Astrocyte (in vitro differentiated cells and primary cell): Measurements from ENCODE around the gene SEMA4D. TPM values are rescaled to one million over a fixed set of nuclear protein-coding genes. Genes with fewer than 3 reads are reported as not detected.

Experiments used
- DNase-seq: peaks from one replicate; pipeline ENCODE4 v3.0.0-alpha.2; 2010; ENCODE audit warnings: low read depth
- FAIRE-seq: peaks from 2 replicates; lab custom pipeline; 2011; peaks lifted over from hg19 to GRCh38; lab: Jason Lieb, UNC
- H2AFZ ChIP-seq: 2 replicates; pipeline ENCODE4 v1.6.0; 2012; ENCODE audit warnings: low read depth, low read length, inconsistent platforms
- H3K27ac ChIP-seq: 2 replicates; pipeline ENCODE4 v1.5.1; 2011; ENCODE audit warnings: low read depth, low read length, inconsistent platforms
- H3K27me3 ChIP-seq: 2 replicates; pipeline ENCODE4 v1.6.0; 2011; ENCODE audit warnings: low read length, inconsistent platforms; ENCODE audit not compliant: insufficient read depth
- H3K36me3 ChIP-seq: 2 replicates; pipeline ENCODE4 v1.5.1; 2011; ENCODE audit warnings: low read length, inconsistent platforms; ENCODE audit not compliant: insufficient read depth
- H3K4me1 ChIP-seq: 2 replicates; pipeline ENCODE4 v1.5.1; 2011; ENCODE audit warnings: low read length, inconsistent platforms; ENCODE audit not compliant: insufficient read depth
- H3K4me2 ChIP-seq: 2 replicates; pipeline ENCODE4 v1.6.0; 2012; ENCODE audit warnings: low read length, inconsistent platforms
- H3K4me3 ChIP-seq: 2 replicates; pipeline ENCODE4 v1.5.1; 2011; ENCODE audit warnings: low read depth, mild to moderate bottlenecking, low read length, inconsistent platforms; ENCODE audit not compliant: insufficient read depth
- H3K79me2 ChIP-seq: 2 replicates; pipeline ENCODE4 v1.6.0; 2012; ENCODE audit warnings: mild to moderate bottlenecking, low read length, inconsistent platforms; ENCODE audit not compliant: insufficient read depth
- H3K9ac ChIP-seq: 2 replicates; pipeline ENCODE4 v1.6.0; 2012; ENCODE audit warnings: mild to moderate bottlenecking, low read length, inconsistent platforms
- H3K9me3 ChIP-seq: 2 replicates; pipeline ENCODE4 v1.5.1; 2012; ENCODE audit warnings: low read depth, mild to moderate bottlenecking, low read length, inconsistent platforms; ENCODE audit not compliant: insufficient read depth
- H4K20me1 ChIP-seq: 2 replicates; pipeline ENCODE4 v1.6.0; 2012; ENCODE audit warnings: low read length, inconsistent platforms; ENCODE audit not compliant: insufficient read depth
- H3K27ac Mint-ChIP-seq: one replicate; pipeline ENCODE4 v1.8.0; 2021; ENCODE audit warnings: mild to moderate bottlenecking, mixed read lengths; ENCODE audit not compliant: unreplicated experiment
- H3K27me3 Mint-ChIP-seq: one replicate; pipeline ENCODE4 v1.8.0; 2021; ENCODE audit warnings: low read depth, mixed read lengths; ENCODE audit not compliant: unreplicated experiment
- H3K36me3 Mint-ChIP-seq: one replicate; pipeline ENCODE4 v1.8.0; 2021; ENCODE audit warnings: low read depth, mixed read lengths; ENCODE audit not compliant: unreplicated experiment
- H3K4me1 Mint-ChIP-seq: one replicate; pipeline ENCODE4 v1.8.0; 2021; ENCODE audit warnings: low read depth, mixed read lengths; ENCODE audit not compliant: unreplicated experiment
- H3K4me3 Mint-ChIP-seq: one replicate; pipeline ENCODE4 v1.8.0; 2021; ENCODE audit warnings: mild to moderate bottlenecking, moderate library complexity, mixed read lengths; ENCODE audit not compliant: unreplicated experiment
- H3K9me3 Mint-ChIP-seq: one replicate; pipeline ENCODE4 v1.8.0; 2021; ENCODE audit warnings: mild to moderate bottlenecking, mixed read lengths; ENCODE audit not compliant: unreplicated experiment
- EZH2 ChIP-seq: IDR thresholded peaks from 2 replicates; pipeline ENCODE4 v1.6.1; 2012; ENCODE audit warnings: mild to moderate bottlenecking, low read length, inconsistent platforms; ENCODE audit not compliant: insufficient read depth
- total RNA-seq: library from RNA; stranded (reverse); gene quantifications from 2 replicates; pipeline ENCODE4 v1.2.1, GENCODE V29; 2021
- TF ChIP-seq, protein P1 (sequence below): IDR thresholded peaks from 2 replicates; pipeline ENCODE4 v1.5.1; 2011; ENCODE audit warnings: low read depth, mild to moderate bottlenecking, inconsistent platforms, low read length, moderate library complexity; ENCODE audit not compliant: insufficient read depth

SEMA4D gene
- total RNA-seq, 1 donor from 2014 or later: 6.2 TPM

DNA sequence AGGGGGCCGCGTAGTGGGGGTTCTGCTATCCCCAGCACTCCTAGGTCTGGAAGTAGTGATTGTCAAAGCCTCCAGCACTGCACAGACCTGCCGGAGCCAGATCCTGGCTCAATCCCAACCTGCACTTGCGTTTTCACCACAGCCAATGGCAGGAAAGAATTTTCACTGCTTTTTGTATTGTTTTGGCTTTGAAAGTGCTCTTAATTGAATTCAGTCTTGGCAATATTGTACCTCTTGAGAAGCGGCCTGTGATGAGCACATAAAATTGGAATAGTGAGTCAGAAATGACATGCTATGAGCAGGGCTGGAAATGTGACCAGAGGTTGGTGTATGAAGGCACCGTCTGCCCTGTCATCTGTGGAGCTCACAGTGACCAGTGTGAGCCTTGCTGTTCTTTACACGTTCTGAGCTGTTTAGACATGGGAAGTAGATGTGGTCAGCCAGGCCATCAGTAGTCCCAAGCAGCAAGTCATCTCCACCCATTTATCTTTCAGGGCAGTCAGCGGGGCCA, 138.1 kb downstream of the SEMA4D start:
- Histone ChIP-seq H3K9me3 (no peaks in the 10 kb centered on the region), H3K4me3 (no peak overlapping the region), H3K36me3 (peaks cover 46% of the 10 kb centered on the region), H3K27ac (no peak overlapping the region), H3K4me1 (no peaks in the 10 kb centered on the region), H3K9ac (no peak overlapping the region), H3K79me2 (no peaks in the 10 kb centered on the region), H2AFZ (no peak overlapping the region), H3K27me3 (no peaks in the 10 kb centered on the region), H4K20me1 (peaks cover 19% of the 10 kb centered on the region), H3K4me2 (no peak overlapping the region)
- Mint-ChIP-seq H3K27me3 (no peaks in the 10 kb centered on the region), H3K27ac (no peak overlapping the region), H3K36me3 (peaks cover 18% of the 10 kb centered on the region), H3K9me3 (no peaks in the 10 kb centered on the region), H3K4me1 (peaks cover 3% of the 10 kb centered on the region), H3K4me3 (no peak overlapping the region)
- no peak for FAIRE-seq
- TF ChIP-seq, protein P1, sequence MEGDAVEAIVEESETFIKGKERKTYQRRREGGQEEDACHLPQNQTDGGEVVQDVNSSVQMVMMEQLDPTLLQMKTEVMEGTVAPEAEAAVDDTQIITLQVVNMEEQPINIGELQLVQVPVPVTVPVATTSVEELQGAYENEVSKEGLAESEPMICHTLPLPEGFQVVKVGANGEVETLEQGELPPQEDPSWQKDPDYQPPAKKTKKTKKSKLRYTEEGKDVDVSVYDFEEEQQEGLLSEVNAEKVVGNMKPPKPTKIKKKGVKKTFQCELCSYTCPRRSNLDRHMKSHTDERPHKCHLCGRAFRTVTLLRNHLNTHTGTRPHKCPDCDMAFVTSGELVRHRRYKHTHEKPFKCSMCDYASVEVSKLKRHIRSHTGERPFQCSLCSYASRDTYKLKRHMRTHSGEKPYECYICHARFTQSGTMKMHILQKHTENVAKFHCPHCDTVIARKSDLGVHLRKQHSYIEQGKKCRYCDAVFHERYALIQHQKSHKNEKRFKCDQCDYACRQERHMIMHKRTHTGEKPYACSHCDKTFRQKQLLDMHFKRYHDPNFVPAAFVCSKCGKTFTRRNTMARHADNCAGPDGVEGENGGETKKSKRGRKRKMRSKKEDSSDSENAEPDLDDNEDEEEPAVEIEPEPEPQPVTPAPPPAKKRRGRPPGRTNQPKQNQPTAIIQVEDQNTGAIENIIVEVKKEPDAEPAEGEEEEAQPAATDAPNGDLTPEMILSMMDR: no peak
- no peak for TF ChIP-seq EZH2
- no peak for DNase-seq

DNA sequence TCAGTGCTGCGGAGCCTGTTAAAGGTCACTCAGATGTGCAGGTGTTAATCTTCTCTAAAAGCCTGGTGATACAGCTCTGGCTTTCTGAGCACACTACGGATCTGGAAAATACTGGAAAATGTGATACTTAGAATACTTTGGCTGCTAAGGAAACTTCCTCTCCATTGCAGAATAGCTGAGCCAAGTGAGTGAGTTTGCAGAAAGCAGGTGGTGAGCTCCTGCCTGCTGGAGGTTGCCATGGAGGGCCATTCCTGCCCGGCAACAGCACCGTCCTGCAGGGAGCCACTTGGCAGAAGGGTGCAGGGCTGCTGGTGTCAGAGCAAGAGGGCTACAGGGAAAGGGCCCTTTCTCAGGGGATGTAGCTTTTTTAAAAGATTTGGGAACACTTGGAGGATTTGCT, 138.9 kb downstream of the SEMA4D start:
- no peak overlapping the region for H3K27ac ChIP-seq
- no peak overlapping the region for H3K4me3 Mint-ChIP-seq
- TF ChIP-seq, protein P1: no peak
- TF ChIP-seq EZH2: no peak
- H3K27ac Mint-ChIP-seq: no peak overlapping the region
- no peaks in the 10 kb centered on the region for H3K4me1 ChIP-seq
- DNase-seq (no peak), FAIRE-seq (no peak)
- H3K9me3 Mint-ChIP-seq: no peaks in the 10 kb centered on the region
- peaks cover 3% of the 10 kb centered on the region for H3K4me1 Mint-ChIP-seq
- no peaks in the 10 kb centered on the region for H3K27me3 Mint-ChIP-seq
- no peaks in the 10 kb centered on the region for H3K9me3 ChIP-seq
- peaks cover 46% of the 10 kb centered on the region for H3K36me3 ChIP-seq
- peaks cover 26% of the 10 kb centered on the region for H4K20me1 ChIP-seq
- H3K27me3 ChIP-seq: no peaks in the 10 kb centered on the region
- H2AFZ ChIP-seq: no peak overlapping the region
- no peaks in the 10 kb centered on the region for H3K79me2 ChIP-seq
- H3K9ac ChIP-seq: no peak overlapping the region
- peaks cover 20% of the 10 kb centered on the region for H3K36me3 Mint-ChIP-seq
- H3K4me3 ChIP-seq: no peak overlapping the region
- no peak overlapping the region for H3K4me2 ChIP-seq

DNA sequence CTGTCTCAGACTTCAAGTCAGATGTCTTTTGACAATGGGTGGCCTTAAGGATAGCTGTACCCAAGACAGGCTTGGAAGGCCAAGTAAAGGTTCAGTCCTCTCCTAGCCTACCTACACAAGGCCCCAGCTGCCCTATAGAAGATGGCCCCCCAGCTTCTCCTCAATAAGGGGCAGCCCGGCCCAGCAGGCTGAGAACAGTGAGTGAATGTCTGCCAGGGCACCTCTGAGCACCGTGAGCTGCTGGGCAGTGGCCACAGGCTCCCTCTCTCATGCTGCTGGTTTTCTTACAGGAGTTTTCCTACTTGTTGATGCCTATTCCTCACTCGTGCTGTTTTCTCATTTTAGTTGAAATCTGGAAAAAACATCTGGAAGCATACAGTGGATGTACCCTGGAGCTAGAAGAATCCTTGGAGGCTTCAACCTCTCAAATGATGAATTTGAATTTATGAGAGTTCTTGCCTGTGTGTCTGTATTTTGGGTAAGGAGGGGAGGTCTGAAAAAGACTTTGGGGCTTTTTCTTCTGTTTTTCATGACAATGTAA, 139.5 kb downstream of the SEMA4D start:
- Histone ChIP-seq H3K27ac (no peak overlapping the region), H2AFZ (no peak overlapping the region), H3K27me3 (no peaks in the 10 kb centered on the region), H3K79me2 (peaks cover under 1% of the 10 kb centered on the region), H3K4me1 (no peaks in the 10 kb centered on the region), H3K4me2 (no peak overlapping the region), H3K9ac (no peak overlapping the region), H3K36me3 (peaks cover 49% of the 10 kb centered on the region), H3K9me3 (no peaks in the 10 kb centered on the region), H3K4me3 (no peak overlapping the region), H4K20me1 (peaks cover 29% of the 10 kb centered on the region)
- Mint-ChIP-seq H3K27ac (no peak overlapping the region), H3K9me3 (no peaks in the 10 kb centered on the region), H3K4me3 (no peak overlapping the region), H3K4me1 (peaks cover 3% of the 10 kb centered on the region), H3K27me3 (no peaks in the 10 kb centered on the region), H3K36me3 (peaks cover 23% of the 10 kb centered on the region)
- DNase-seq: no peak
- TF ChIP-seq EZH2: no peak
- TF ChIP-seq, protein P1: no peak
- no peak for FAIRE-seq
